Adipocyte (in vitro differentiated cells): Measurements from ENCODE around the gene REEP1.
"Not testable (repeated sequence)": the region's sequence is repeated elsewhere in the genome, so short reads cannot be mapped to it uniquely, and the experiment has no call there.

Source experiments
- DNase-seq: peaks from one replicate; pipeline ENCODE4 v3.0.0-alpha.2; 2015; ENCODE audit warnings: low read depth
- H3K27me3 ChIP-seq: replicated peaks from 2 replicates; pipeline ENCODE4 v1.7.0; 2013; ENCODE audit warnings: mild to moderate bottlenecking, low read length, moderate library complexity; ENCODE audit not compliant: control insufficient read depth, insufficient read depth
- H3K36me3 ChIP-seq: 2 replicates; pipeline ENCODE4 v1.7.0; 2013; ENCODE audit warnings: low read length, mild to moderate bottlenecking, moderate library complexity; ENCODE audit not compliant: control insufficient read depth, insufficient read depth, severe bottlenecking
- H3K4me1 ChIP-seq: 2 replicates; pipeline ENCODE4 v1.7.0; 2013; ENCODE audit warnings: mild to moderate bottlenecking, low read length, moderate library complexity; ENCODE audit not compliant: control insufficient read depth, insufficient read depth
- H3K4me3 ChIP-seq: 2 replicates; pipeline ENCODE4 v1.7.0; 2013; ENCODE audit warnings: mild to moderate bottlenecking, low read length, moderate library complexity
- H3K9ac ChIP-seq: 2 replicates; pipeline ENCODE4 v1.7.0; 2013; ENCODE audit warnings: mild to moderate bottlenecking, low read length, moderate library complexity
- H3K9me3 ChIP-seq: 2 replicates; pipeline ENCODE4 v1.7.0; 2013; ENCODE audit warnings: mild to moderate bottlenecking, low read length, moderate library complexity; ENCODE audit not compliant: control insufficient read depth

Gene REEP1

DNA sequence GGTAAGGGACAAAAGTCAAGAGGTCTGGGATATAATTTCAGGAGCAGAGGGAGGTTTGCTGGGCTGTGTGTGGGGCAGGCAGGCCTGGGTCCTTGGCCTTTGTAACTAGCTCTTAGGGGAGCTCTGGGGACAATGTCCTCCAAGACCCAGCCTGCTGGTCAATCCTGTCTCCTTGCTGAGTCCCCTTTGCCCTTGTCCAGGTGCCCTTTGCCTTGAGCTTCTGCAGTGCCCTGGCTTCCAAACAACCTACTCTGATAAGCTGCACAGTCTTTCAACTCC, 30.0 kb upstream of the REEP1 start:
- Histone ChIP-seq H3K4me3 (no peak overlapping the region), H3K36me3 (no peaks in the 10 kb centered on the region), H3K27me3 (no peaks in the 10 kb centered on the region), H3K9ac (no peak overlapping the region), H3K9me3 (peaks cover 7% of the 10 kb centered on the region), H3K4me1 (peaks cover 5% of the 10 kb centered on the region)
- no peak for DNase-seq

- no peak for DNase-seq
- Histone ChIP-seq H3K9me3 (peaks cover 7% of the 10 kb centered on the region), H3K36me3 (no peaks in the 10 kb centered on the region), H3K9ac (no peak overlapping the region), H3K4me3 (no peak overlapping the region), H3K27me3 (no peaks in the 10 kb centered on the region), H3K4me1 (peaks cover 5% of the 10 kb centered on the region)
Observed at GRCh38 chr2:86366651-86367498, 29.4 kb upstream of the REEP1 start.

GRCh38 chr2:86364894-86365293, 27.5 kb upstream of the REEP1 start:
- Histone ChIP-seq H3K9me3 (no peaks in the 10 kb centered on the region), H3K36me3 (no peaks in the 10 kb centered on the region), H3K4me1 (peaks cover 5% of the 10 kb centered on the region), H3K9ac (no peak overlapping the region), H3K4me3 (no peak overlapping the region), H3K27me3 (no peaks in the 10 kb centered on the region)
- no peak for DNase-seq

GRCh38 chr2:86360776-86361175, 23.4 kb upstream of the REEP1 start:
- Histone ChIP-seq H3K9me3 (no peaks in the 10 kb centered on the region), H3K9ac (no peak overlapping the region), H3K36me3 (no peaks in the 10 kb centered on the region), H3K4me1 (no peaks in the 10 kb centered on the region), H3K27me3 (peaks cover 23% of the 10 kb centered on the region), H3K4me3 (no peak overlapping the region)
- DNase-seq, result no peak

DNA sequence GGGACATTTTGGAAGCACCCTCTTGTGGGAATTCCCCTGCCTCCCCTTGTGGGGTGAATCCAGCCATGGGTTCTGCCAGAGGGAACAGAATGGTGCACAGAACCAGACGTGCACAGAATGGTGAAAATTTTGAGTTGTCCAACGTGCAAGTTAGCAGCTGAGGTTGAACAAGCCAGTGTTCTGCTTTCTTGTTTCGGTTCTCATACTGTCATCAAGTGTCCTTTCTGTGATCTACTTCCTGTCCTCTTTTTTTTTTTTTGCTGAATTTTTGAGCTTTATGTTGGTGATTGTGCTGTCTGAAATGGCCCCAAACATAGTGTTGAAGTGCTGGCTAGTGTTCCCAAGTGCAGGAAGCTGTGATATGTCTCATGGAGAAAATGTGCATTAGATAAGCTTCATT, 21.5 kb upstream of the REEP1 start:
- H3K27me3 ChIP-seq, result peaks cover 34% of the 10 kb centered on the region
- no peak overlapping the region for H3K4me3 ChIP-seq
- no peak overlapping the region for H3K9ac ChIP-seq
- no peaks in the 10 kb centered on the region for H3K36me3 ChIP-seq
- no peaks in the 10 kb centered on the region for H3K4me1 ChIP-seq
- H3K9me3 ChIP-seq, result no peaks in the 10 kb centered on the region
- no peak for DNase-seq

GRCh38 chr2:86357392-86357963, 20.1 kb upstream of the REEP1 start:
- no peak overlapping the region for H3K4me3 ChIP-seq
- H3K9me3 ChIP-seq, result no peaks in the 10 kb centered on the region
- DNase-seq, result no peak
- H3K36me3 ChIP-seq, result no peaks in the 10 kb centered on the region
- no peaks in the 10 kb centered on the region for H3K4me1 ChIP-seq
- H3K9ac ChIP-seq, result no peak overlapping the region
- H3K27me3 ChIP-seq, result peaks cover 43% of the 10 kb centered on the region

- DNase-seq, result no peak
- peaks cover 4% of the 10 kb centered on the region for H3K9me3 ChIP-seq
- no peak overlapping the region for H3K9ac ChIP-seq
- H3K4me3 ChIP-seq, result no peak overlapping the region
- H3K27me3 ChIP-seq, result peaks cover 53% of the 10 kb centered on the region
- H3K4me1 ChIP-seq, result no peaks in the 10 kb centered on the region
- H3K36me3 ChIP-seq, result no peaks in the 10 kb centered on the region
Observed at GRCh38 chr2:86352727-86353221, 15.3 kb upstream of the REEP1 start.

GRCh38 chr2:86352137-86352726, 14.8 kb upstream of the REEP1 start:
- no peak for DNase-seq
- no peak overlapping the region for H3K4me3 ChIP-seq
- peaks cover 53% of the 10 kb centered on the region for H3K27me3 ChIP-seq
- peaks cover 4% of the 10 kb centered on the region for H3K9me3 ChIP-seq
- H3K4me1 ChIP-seq, result no peaks in the 10 kb centered on the region
- no peak overlapping the region for H3K9ac ChIP-seq
- H3K36me3 ChIP-seq, result no peaks in the 10 kb centered on the region

GRCh38 chr2:86350751-86351150, 13.3 kb upstream of the REEP1 start:
- DNase-seq, result no peak
- H3K9ac ChIP-seq, result no peak overlapping the region

DNA sequence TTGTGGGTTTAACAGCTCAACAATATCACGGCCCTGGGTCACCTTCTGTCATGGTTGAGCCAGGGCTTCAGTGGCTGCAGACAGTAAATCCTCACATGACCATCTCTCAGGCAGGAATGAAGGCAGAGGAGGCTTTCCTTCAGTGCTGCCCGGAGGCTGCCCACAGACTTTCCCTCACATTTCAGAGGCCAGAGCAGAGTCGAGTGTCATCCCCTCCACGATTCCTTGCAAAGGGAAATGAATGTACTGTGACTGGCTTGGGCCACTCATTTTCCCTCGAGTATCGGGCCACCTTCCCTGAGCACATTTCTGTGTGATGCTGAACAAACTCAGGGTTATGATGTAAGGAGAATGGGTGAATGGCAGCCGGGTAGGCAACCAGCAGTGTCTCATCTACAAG, 10.0 kb upstream of the REEP1 start:
- no peak overlapping the region for H3K9ac ChIP-seq
- peaks cover 4% of the 10 kb centered on the region for H3K9me3 ChIP-seq
- no peak for DNase-seq
- H3K36me3 ChIP-seq, result no peaks in the 10 kb centered on the region
- H3K4me3 ChIP-seq, result no peak overlapping the region
- H3K27me3 ChIP-seq, result peaks cover 37% of the 10 kb centered on the region
- H3K4me1 ChIP-seq, result no peaks in the 10 kb centered on the region

More at GRCh38 chr2:86350751-86351150, 13.3 kb upstream of the REEP1 start:
- no peak overlapping the region for H3K4me3 ChIP-seq
- peaks cover 47% of the 10 kb centered on the region for H3K27me3 ChIP-seq
- H3K9me3 ChIP-seq, result peaks cover 4% of the 10 kb centered on the region
- no peaks in the 10 kb centered on the region for H3K4me1 ChIP-seq
- no peaks in the 10 kb centered on the region for H3K36me3 ChIP-seq

GRCh38 chr2:86345783-86346370, 8.5 kb upstream of the REEP1 start:
- Histone ChIP-seq H3K9me3 (peaks cover 16% of the 10 kb centered on the region), H3K27me3 (peaks cover 31% of the 10 kb centered on the region)
- H3K36me3 ChIP-seq, DNase-seq, H3K9ac ChIP-seq, H3K4me1 ChIP-seq, H3K4me3 ChIP-seq: not testable (repeated sequence)
